ENCODE results near the gene ERVW-1.
"Not testable (repeated sequence)": the region's sequence is repeated elsewhere in the genome, so short reads cannot be mapped to it uniquely, and the experiment has no call there.

Gene ERVW-1

GRCh38 chr7:92477681-92478080, at the start of gene ERVW-1:
Gene ERVW-1, minus strand, starts transcription at chr7:92477946. Its CDS starts 7,565 bp downstream, at chr7:92470381.
- not testable (repeated sequence) for DNase-seq

GRCh38 chr7:92523110-92523509, 45.4 kb upstream of the ERVW-1 start:
- DNase-seq: no peak

GRCh38 chr7:92520024-92520423, 42.3 kb upstream of the ERVW-1 start:
- no peak for DNase-seq

- no peak for DNase-seq
Measured at GRCh38 chr7:92517631-92518030, 39.9 kb upstream of the ERVW-1 start.

- DNase-seq: no peak
Measured at GRCh38 chr7:92513167-92513902, 35.6 kb upstream of the ERVW-1 start.

- DNase-seq: no peak
Measured at GRCh38 chr7:92508946-92509345, 31.2 kb upstream of the ERVW-1 start.

GRCh38 chr7:92506363-92506762, 28.6 kb upstream of the ERVW-1 start:
- DNase-seq: no peak

GRCh38 chr7:92504563-92504962, 26.8 kb upstream of the ERVW-1 start:
- no peak for DNase-seq

- DNase-seq: no peak
Measured at GRCh38 chr7:92503767-92504166, 26.0 kb upstream of the ERVW-1 start.

- no peak for DNase-seq
Measured at GRCh38 chr7:92498557-92498956, 20.8 kb upstream of the ERVW-1 start.

GRCh38 chr7:92496876-92497275, 19.1 kb upstream of the ERVW-1 start:
- DNase-seq: no peak

- no peak for DNase-seq
Measured at GRCh38 chr7:92489634-92490033, 11.9 kb upstream of the ERVW-1 start.

GRCh38 chr7:92487804-92488203, 10.1 kb upstream of the ERVW-1 start:
- DNase-seq: no peak

- no peak for DNase-seq
Measured at GRCh38 chr7:92485974-92486373, 8.2 kb upstream of the ERVW-1 start.

GRCh38 chr7:92485267-92485892, 7.6 kb upstream of the ERVW-1 start:
- no peak for DNase-seq

- DNase-seq: not testable (repeated sequence)
Measured at GRCh38 chr7:92484226-92484625, 6.5 kb upstream of the ERVW-1 start.

- DNase-seq: not testable (repeated sequence)
Measured at GRCh38 chr7:92483624-92484023, 5.9 kb upstream of the ERVW-1 start.

- not testable (repeated sequence) for DNase-seq
Measured at GRCh38 chr7:92479146-92479545, 1.4 kb upstream of the ERVW-1 start.

- no peak for DNase-seq
Measured at GRCh38 chr7:92478711-92479110, 965 bp upstream of the ERVW-1 start.

GRCh38 chr7:92478095-92478494, 349 bp upstream of the ERVW-1 start:
- DNase-seq: no peak

- not testable (repeated sequence) for DNase-seq
Measured at GRCh38 chr7:92475851-92476590, 1.7 kb downstream of the ERVW-1 start.

- not testable (repeated sequence) for DNase-seq
Measured at GRCh38 chr7:92475261-92475770, 2.4 kb downstream of the ERVW-1 start.

- DNase-seq: not testable (repeated sequence)
Measured at GRCh38 chr7:92473989-92474388, 3.8 kb downstream of the ERVW-1 start.

- DNase-seq: not testable (repeated sequence)
Measured at GRCh38 chr7:92468589-92468988, 9.2 kb downstream of the ERVW-1 start.

Data from femur (tissue), 1 donor.